Measurements from ENCODE around the gene ACOT13. TPM values are rescaled to one million over a fixed set of nuclear protein-coding genes. Genes with fewer than 3 reads are reported as not detected.

Gene ACOT13
- polyA plus RNA-seq, 3 donors = 1.7 to 20.1 (median 14.5) TPM

GRCh38 chr6:24644377-24644776 is 22.5 kb upstream of the ACOT13 start:
- peaks cover 10 to 15% of the 10 kb centered on the region in 2 donors for H3K4me1 ChIP-seq (ENCODE audit: control insufficient read depth in 1 of 2, insufficient read depth in 2 of 2, low read length in 2 of 2)
- H2AFZ ChIP-seq (ENCODE audit: insufficient read depth, low read depth, low read length, poor library complexity, severe bottlenecking) = no peak overlapping the region
- no peak overlapping the region for H3K4me3 ChIP-seq (replicated peaks in 1 of 3; ENCODE audit: low read depth in 2 of 3, low read length in 3 of 3)
- no peak for DNase-seq
- H3K27me3 ChIP-seq (ENCODE audit: control insufficient read depth in 2 of 2, insufficient read depth in 2 of 2, low read length in 2 of 2) = peaks cover 15 to 21% of the 10 kb centered on the region in 2 donors
- Mint-ChIP-seq H3K4me3 (peak overlapping the region in 1 of 2 donors; percentile 95), H3K36me3 (peaks cover 2 to 15% of the 10 kb centered on the region in 2 donors), H3K4me1 (peaks cover 13% of the 10 kb centered on the region), H3K27ac (no peak overlapping the region), H3K9me3 (peaks cover 0 to 6% (median 3%) of the 10 kb centered on the region in 7 donors), H3K27me3 (ENCODE audit: low read depth in 3 of 3) (peaks cover 20 to 34% (median 30%) of the 10 kb centered on the region in 3 donors)
- peaks cover 0 to 3% of the 10 kb centered on the region in 2 donors for H3K9me3 ChIP-seq (replicated peaks in 1 of 2; ENCODE audit: control insufficient read depth in 1 of 2, insufficient read depth in 1 of 2, low read length in 2 of 2)
- no peak overlapping the region for H3K9ac ChIP-seq (ENCODE audit: insufficient read depth, low read length, poor library complexity, severe bottlenecking)
- H4K20me1 ChIP-seq (ENCODE audit: insufficient read depth, low read length) = no peaks in the 10 kb centered on the region
- H3K27ac ChIP-seq (ENCODE audit: low read depth in 1 of 2, low read length in 2 of 2) = no peak overlapping the region
- TF ChIP-seq CTCF (IDR thresholded peaks at IDR 0.05) = no peak
- intact Hi-C loops (cut with micrococcal nuclease) = no loop called here
- no peaks in the 10 kb centered on the region for H3K36me3 ChIP-seq (replicated peaks in 1 of 2; ENCODE audit: control insufficient read depth in 1 of 2, insufficient read depth in 2 of 2, low read length in 2 of 2)
- no CpG with 5 or more reads among the region's 4 CpGs for WGBS (ENCODE audit: insufficient coverage)
- H3K4me2 ChIP-seq (replicated peaks; ENCODE audit: extremely low read depth, low read length, poor library complexity, severe bottlenecking) = no peak overlapping the region
- no peaks in the 10 kb centered on the region for H3K79me2 ChIP-seq (ENCODE audit: insufficient read depth, low read length)

- Histone ChIP-seq H3K4me1 (ENCODE audit: control insufficient read depth in 1 of 2, insufficient read depth in 2 of 2, low read length in 2 of 2) (peaks cover 10 to 15% of the 10 kb centered on the region in 2 donors), H3K79me2 (ENCODE audit: insufficient read depth, low read length) (no peaks in the 10 kb centered on the region), H4K20me1 (ENCODE audit: insufficient read depth, low read length) (no peaks in the 10 kb centered on the region), H3K27ac (ENCODE audit: low read depth in 1 of 2, low read length in 2 of 2) (no peak overlapping the region), H2AFZ (ENCODE audit: insufficient read depth, low read depth, low read length, poor library complexity, severe bottlenecking) (peak overlapping the region; percentile 79), H3K36me3 (replicated peaks in 1 of 2; ENCODE audit: control insufficient read depth in 1 of 2, insufficient read depth in 2 of 2, low read length in 2 of 2) (peaks cover 22% of the 10 kb centered on the region in 2 donors), H3K9ac (ENCODE audit: insufficient read depth, low read length, poor library complexity, severe bottlenecking) (no peak overlapping the region), H3K4me2 (replicated peaks; ENCODE audit: extremely low read depth, low read length, poor library complexity, severe bottlenecking) (no peak overlapping the region), H3K27me3 (ENCODE audit: control insufficient read depth in 2 of 2, insufficient read depth in 2 of 2, low read length in 2 of 2) (peaks cover 15 to 21% of the 10 kb centered on the region in 2 donors), H3K4me3 (replicated peaks in 1 of 3; ENCODE audit: low read depth in 2 of 3, low read length in 3 of 3) (peak overlapping the region in 1 of 3 experiments; percentile 80), H3K9me3 (replicated peaks in 1 of 2; ENCODE audit: control insufficient read depth in 1 of 2, insufficient read depth in 1 of 2, low read length in 2 of 2) (no peaks in the 10 kb centered on the region)
- H3K27ac Mint-ChIP-seq = peak overlapping the region in 2 of 7 donors; percentile 45 to 71
- intact Hi-C loops (cut with micrococcal nuclease) = no loop called here
- H3K4me3 Mint-ChIP-seq = no peak overlapping the region
- peaks cover 19 to 33% of the 10 kb centered on the region in 2 donors for H3K36me3 Mint-ChIP-seq
- peaks cover 0 to 3% (median 0%) of the 10 kb centered on the region in 7 donors for H3K9me3 Mint-ChIP-seq
- 100% methylated on average over 5 of the region's 8 CpGs for WGBS (ENCODE audit: insufficient coverage)
- H3K27me3 Mint-ChIP-seq (ENCODE audit: low read depth in 3 of 3) = peaks cover 18 to 28% (median 25%) of the 10 kb centered on the region in 3 donors
- H3K4me1 Mint-ChIP-seq = peaks cover 13% of the 10 kb centered on the region
- DNase-seq = peak in 1 of 3 donors; percentile 20
- no peak for TF ChIP-seq CTCF (IDR thresholded peaks at IDR 0.05)
Observed at GRCh38 chr6:24646771-24647170, 20.1 kb upstream of the ACOT13 start.

Data from CD14-positive monocyte (primary cell).